Uterus (tissue), 2 donors: ENCODE results near the gene PRKAA2.

ENCODE experiments used
- CTCF ChIP-seq, 4 experiments: fragments of 200-600 bp in 2 of 4; fragments of 450-650 bp in 2 of 4; sonication (generic) in 2 of 4; IDR thresholded peaks; one replicate each; pipeline ENCODE4 v1.5.1; 2016 to 2019; ENCODE audit warnings: antibody characterized with exemption in 4 of 4, mild to moderate bottlenecking in 2 of 4, moderate library complexity in 1 of 4
- POLR2A ChIP-seq, 2 donors: fragments of 450-650 bp; IDR thresholded peaks; one replicate each; pipeline ENCODE4 v1.6.1; 2016; ENCODE audit warnings: antibody characterized with exemption in 2 of 2, mild to moderate bottlenecking in 1 of 2, moderate library complexity in 1 of 2

GRCh38 chr1:56627019-56627635 lies 18.0 kb upstream of the PRKAA2 start:
- TF ChIP-seq CTCF (IDR thresholded peaks at IDR 0.05), result no peak
- TF ChIP-seq POLR2A (IDR thresholded peaks at IDR 0.05), result no peak
